OCI-LY3 (cell line): ENCODE results near the gene USP5.

Source experiments
- H2AFZ ChIP-seq: fragments of 200-600, 300-600 bp; shearing (Covaris generic); 2 replicates; pipeline ENCODE4 v1.6.0; 2014; ENCODE audit warnings: antibody characterized with exemption, low read depth, low read length
- H3K27ac ChIP-seq: fragments of 200-600, 300-600 bp; sonication (generic); 2 replicates; pipeline ENCODE4 v1.5.1; 2014; ENCODE audit warnings: mild to moderate bottlenecking, low read length, moderate library complexity, mixed read lengths
- H3K27me3 ChIP-seq: fragments of 200-600, 300-600 bp; sonication (generic); 2 replicates; pipeline ENCODE4 v1.6.1; 2014; ENCODE audit warnings: low read depth, low read length, mixed read lengths
- H3K36me3 ChIP-seq: fragments of 200-600, 300-600 bp; sonication (generic); replicated peaks from 2 replicates; pipeline ENCODE3; 2014; ENCODE audit warnings: low read depth, low read length, mixed read lengths
- H3K4me1 ChIP-seq: fragments of 300-600, 200-600 bp; sonication (generic); 2 replicates; pipeline ENCODE4 v1.6.1; 2014; ENCODE audit warnings: low read length, mixed read lengths
- H3K4me2 ChIP-seq: fragments of 200-600, 300-600 bp; sonication (generic); 2 replicates; pipeline ENCODE4 v1.6.1; 2014; ENCODE audit warnings: low read length, mixed read lengths
- H3K4me3 ChIP-seq: fragments of 300-600, 200-600 bp; sonication (generic); 2 replicates; pipeline ENCODE4 v1.5.1; 2014; ENCODE audit warnings: antibody characterized with exemption, mild to moderate bottlenecking, low read length, moderate library complexity
- H3K79me2 ChIP-seq: fragments of 300-600, 200-600 bp; shearing (Covaris generic); 2 replicates; pipeline ENCODE4 v1.6.1; 2014; ENCODE audit warnings: mild to moderate bottlenecking, low read length, mixed read lengths
- H3K9ac ChIP-seq: fragments of 300-600, 200-600 bp; shearing (Covaris generic); 2 replicates; pipeline ENCODE4 v1.6.0; 2014; ENCODE audit warnings: mild to moderate bottlenecking, low read length, moderate library complexity
- H3K9me3 ChIP-seq: fragments of 200-600, 300-600 bp; shearing (Covaris generic); 2 replicates; pipeline ENCODE4 v1.6.1; 2014; ENCODE audit warnings: low read length, mixed read lengths; ENCODE audit not compliant: insufficient read depth
- H4K20me1 ChIP-seq: fragments of 200-600, 300-600 bp; sonication (generic); 2 replicates; pipeline ENCODE4 v1.6.1; 2016; ENCODE audit warnings: low read length, mixed read lengths; ENCODE audit not compliant: insufficient read depth
- EZH2phosphoT487 ChIP-seq: fragments of 200-600 bp; shearing (Covaris generic); IDR thresholded peaks from 2 replicates; pipeline ENCODE4 v1.6.1; 2018; ENCODE audit warnings: antibody characterized with exemption, mixed run types, low read depth
- TF ChIP-seq, protein P1 (sequence below): fragments of 200-600, 300-600 bp; sonication (generic); IDR thresholded peaks from 2 replicates; pipeline ENCODE4 v1.5.1; 2014; ENCODE audit warnings: antibody characterized with exemption, low read length, low read depth

USP5 gene

GRCh38 chr12:6866920-6867412 lies 15.0 kb downstream of the USP5 start:
- Histone ChIP-seq H3K79me2 (peaks cover 25% of the 10 kb centered on the region), H3K27ac (no peak overlapping the region), H3K4me1 (peaks cover 38% of the 10 kb centered on the region), H3K4me3 (peak overlapping the region; percentile 100), H3K9ac (peak overlapping the region; percentile 66), H3K9me3 (no peaks in the 10 kb centered on the region), H2AFZ (0 out of 2 replicates have a peak overlapping the region, but pooled peaks have one; percentile 60), H4K20me1 (peaks cover 33% of the 10 kb centered on the region), H3K36me3 (peaks cover 48% of the 10 kb centered on the region), H3K27me3 (no peaks in the 10 kb centered on the region), H3K4me2 (peak overlapping the region; percentile 87)
- TF ChIP-seq, protein P1, sequence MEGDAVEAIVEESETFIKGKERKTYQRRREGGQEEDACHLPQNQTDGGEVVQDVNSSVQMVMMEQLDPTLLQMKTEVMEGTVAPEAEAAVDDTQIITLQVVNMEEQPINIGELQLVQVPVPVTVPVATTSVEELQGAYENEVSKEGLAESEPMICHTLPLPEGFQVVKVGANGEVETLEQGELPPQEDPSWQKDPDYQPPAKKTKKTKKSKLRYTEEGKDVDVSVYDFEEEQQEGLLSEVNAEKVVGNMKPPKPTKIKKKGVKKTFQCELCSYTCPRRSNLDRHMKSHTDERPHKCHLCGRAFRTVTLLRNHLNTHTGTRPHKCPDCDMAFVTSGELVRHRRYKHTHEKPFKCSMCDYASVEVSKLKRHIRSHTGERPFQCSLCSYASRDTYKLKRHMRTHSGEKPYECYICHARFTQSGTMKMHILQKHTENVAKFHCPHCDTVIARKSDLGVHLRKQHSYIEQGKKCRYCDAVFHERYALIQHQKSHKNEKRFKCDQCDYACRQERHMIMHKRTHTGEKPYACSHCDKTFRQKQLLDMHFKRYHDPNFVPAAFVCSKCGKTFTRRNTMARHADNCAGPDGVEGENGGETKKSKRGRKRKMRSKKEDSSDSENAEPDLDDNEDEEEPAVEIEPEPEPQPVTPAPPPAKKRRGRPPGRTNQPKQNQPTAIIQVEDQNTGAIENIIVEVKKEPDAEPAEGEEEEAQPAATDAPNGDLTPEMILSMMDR = no peak
- TF ChIP-seq EZH2phosphoT487 = no peak

GRCh38 chr12:6867413-6868210 lies 15.7 kb downstream of the USP5 start, which contains the start of gene TPI1:
Gene TPI1, plus strand, starts transcription at chr12:6867531. Its CDS starts 36 bp downstream, at chr12:6867567.
- Histone ChIP-seq H3K4me1 (peaks cover 43% of the 10 kb centered on the region), H4K20me1 (peaks cover 36% of the 10 kb centered on the region), H3K36me3 (peaks cover 51% of the 10 kb centered on the region), H3K79me2 (peaks cover 25% of the 10 kb centered on the region), H3K4me2 (peak within 1 kb of the TSS; percentile 100), H3K4me3 (peak within 1 kb of the TSS; percentile 100), H3K27ac (peak within 1 kb of the TSS; percentile 79), H2AFZ (0 out of 2 replicates have a peak within 1 kb of the TSS, but pooled peaks have one; percentile 60), H3K9ac (peak within 1 kb of the TSS; percentile 99), H3K27me3 (no peaks in the 10 kb centered on the region), H3K9me3 (no peaks in the 10 kb centered on the region)
- no peak for TF ChIP-seq EZH2phosphoT487
- TF ChIP-seq, protein P1 = no peak

GRCh38 chr12:6868211-6869048 lies 16.5 kb downstream of the USP5 start:
- Histone ChIP-seq H3K9ac (peak overlapping the region; percentile 99), H3K9me3 (no peaks in the 10 kb centered on the region), H3K27me3 (no peaks in the 10 kb centered on the region), H3K79me2 (peaks cover 25% of the 10 kb centered on the region), H3K4me2 (peak overlapping the region; percentile 100), H3K4me3 (peak overlapping the region; percentile 100), H2AFZ (no peak overlapping the region), H3K36me3 (peaks cover 44% of the 10 kb centered on the region), H3K27ac (peak overlapping the region; percentile 79), H3K4me1 (peaks cover 46% of the 10 kb centered on the region), H4K20me1 (peaks cover 36% of the 10 kb centered on the region)
- TF ChIP-seq, protein P1 = peak; percentile 21
- TF ChIP-seq EZH2phosphoT487 = no peak
